CD4-positive, alpha-beta T cell treated with Interleukin-12 subunit alpha and Interleukin-12 subunit beta, for 1 hour (primary cell): ENCODE measurements around the gene RHCE.
"Not testable (repeated sequence)": the region's sequence is repeated elsewhere in the genome, so short reads cannot be mapped to it uniquely, and the experiment has no call there.

Source experiments
- DNase-seq: peaks from one replicate; pipeline ENCODE4 v3.0.0-alpha.2; 2020

RHCE gene

DNA sequence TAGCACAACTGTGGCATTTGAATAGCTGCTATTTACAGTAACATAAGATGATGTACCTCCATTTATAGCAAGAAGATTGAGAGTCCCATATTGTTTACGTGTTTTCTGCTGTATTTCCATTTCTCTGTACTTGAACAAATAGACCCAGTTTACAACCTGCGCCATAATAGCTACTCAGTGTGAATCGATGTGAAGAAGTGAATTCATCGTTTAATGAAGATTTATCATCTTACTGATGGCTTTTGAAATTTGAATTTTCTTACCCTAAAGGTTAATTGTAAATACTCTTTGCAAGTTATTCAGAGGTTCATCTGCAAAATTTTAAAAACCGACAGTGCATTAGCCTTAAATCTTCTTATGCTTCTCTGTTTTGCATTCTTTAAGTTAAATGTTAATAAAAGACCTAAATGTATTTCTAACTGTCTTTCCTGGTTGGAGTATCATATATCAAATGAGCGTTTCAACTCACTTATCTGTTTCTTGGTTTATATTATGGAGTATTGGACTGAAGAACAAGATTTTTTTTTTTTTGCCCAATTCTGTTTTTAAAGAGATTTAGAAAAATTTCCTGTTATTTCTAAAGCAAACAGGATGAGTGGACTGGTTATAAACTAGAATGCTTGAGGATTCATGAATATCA, 12.2 kb upstream of the RHCE start:
- no peak for DNase-seq

- DNase-seq = no peak
Observed at GRCh38 chr1:25431955-25432719, 11.5 kb upstream of the RHCE start.

DNA sequence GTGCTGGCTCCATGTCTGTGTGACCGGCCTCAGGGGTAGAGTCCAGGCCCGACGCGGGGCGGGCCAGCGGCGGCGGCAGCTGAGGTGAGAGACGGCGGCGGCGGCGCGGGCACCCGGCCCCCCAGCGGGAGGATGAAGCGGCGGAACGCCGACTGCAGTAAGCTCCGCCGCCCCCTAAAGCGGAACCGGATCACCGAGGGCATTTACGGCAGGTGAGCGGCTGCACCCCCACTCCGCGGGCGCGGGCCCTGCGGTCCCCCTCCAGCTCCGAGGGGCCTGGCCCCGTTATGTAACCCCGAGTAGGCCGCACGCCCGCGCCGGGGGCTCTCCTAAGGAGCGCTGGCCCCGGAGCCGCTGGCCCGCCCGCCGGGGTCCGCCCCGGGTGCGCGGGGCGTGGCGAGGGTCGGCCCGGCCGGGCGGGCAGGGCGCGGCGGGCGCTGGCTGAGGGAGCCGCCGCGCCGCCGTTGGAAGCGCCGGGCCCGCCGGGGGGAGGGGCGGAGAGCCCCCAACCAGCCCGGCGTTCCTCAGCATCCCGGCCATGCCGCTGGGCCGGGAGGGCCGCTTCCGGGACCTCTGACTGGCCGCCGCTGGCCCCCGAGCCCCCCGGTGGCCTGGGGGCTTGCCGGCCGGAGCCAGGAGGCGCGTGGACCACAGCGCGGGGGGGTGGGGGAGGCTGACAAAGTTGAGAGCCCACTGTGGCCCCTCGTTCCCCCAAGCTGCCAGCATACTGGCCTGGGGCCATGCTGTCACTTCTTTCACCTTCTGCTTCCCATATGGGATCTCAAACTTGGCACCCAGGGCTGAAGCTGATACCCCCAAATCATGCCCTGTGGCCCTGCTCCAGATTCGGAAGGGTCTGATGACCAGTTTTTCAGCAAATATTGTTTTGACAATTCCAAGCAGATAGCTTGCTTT, 10.6 kb upstream of the RHCE start:
- DNase-seq = no peak

- DNase-seq = peak; percentile 97
Observed at GRCh38 chr1:25430073-25430966, 9.7 kb upstream of the RHCE start, which contains the start of gene MACO1. Gene MACO1, plus strand, starts transcription at chr1:25430897. Its CDS starts 202 bp downstream, at chr1:25431099.

DNA sequence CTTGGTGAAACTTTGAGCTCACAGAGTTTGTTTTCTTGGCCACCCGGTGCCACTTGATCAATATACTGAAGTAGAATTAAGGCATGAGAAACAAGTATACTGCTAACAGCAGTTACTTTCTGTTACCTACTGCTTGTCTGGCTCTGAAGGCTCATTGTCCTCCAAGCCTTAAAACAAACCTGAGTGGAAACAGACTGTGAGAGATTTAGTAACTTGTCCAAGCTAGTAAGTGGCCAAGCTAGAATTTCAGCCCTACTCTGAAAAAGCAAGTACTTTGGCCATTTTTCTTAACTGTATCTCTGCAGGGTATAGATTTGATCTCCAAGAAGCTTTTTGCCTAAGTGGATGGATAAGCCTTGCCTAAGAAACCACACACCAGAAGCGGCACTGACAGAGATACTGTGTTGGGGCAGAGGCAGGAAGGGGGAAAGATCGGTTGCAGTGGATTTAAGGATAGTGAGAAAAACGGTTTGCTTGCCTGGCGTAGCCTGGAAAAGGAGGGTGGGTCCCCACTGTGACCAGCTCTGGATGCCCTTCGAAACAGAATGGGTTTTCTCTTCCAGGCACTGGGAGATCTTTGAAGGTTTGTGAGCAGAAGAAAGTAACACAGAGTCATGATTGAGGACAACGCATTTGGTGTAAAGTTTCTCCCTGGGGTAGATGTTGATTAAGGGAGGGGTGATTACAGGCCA, 8.0 kb upstream of the RHCE start:
- no peak for DNase-seq

DNA sequence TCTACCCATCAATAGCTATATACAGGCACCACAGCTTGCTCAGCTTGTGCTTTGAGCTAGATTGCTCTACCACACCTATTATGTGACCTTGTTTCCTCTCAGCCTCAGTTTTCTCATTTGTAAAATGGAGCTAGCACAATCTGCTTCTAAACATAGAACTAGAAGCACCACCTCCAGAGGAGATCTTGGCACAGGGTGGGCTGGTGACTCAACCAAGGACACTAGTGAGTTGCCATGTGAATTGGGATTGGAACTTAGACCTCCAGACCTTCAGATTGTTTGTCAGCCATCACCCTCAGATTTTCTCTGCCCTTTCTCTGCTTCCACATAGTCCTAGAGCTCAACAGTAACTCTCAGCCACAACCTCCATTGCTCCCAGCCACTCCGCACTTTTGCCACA, 7.1 kb upstream of the RHCE start:
- DNase-seq = no peak

GRCh38 chr1:25425098-25426085, 4.8 kb upstream of the RHCE start:
- no peak for DNase-seq

- DNase-seq = not testable (repeated sequence)
Observed at GRCh38 chr1:25423206-25423605, 2.6 kb upstream of the RHCE start.

DNA sequence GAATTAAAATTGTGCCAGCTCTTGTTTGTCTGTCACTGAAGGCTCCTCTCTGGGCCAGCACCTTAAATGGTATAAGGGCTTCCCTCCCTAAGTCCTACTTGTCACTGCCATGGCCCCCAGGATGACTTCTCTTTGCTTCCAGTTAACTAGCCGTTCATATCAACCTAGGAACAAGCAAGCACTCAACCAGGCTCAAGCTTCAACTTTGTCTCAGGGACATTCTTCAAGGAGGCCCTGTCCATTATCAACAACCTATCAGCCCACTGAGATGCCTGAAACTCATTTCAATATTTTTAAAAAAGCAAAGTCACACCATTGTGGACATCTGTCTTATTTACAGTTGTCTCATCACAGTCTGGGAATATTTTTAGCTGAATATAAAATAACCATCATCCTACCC, 1.3 kb downstream of the RHCE start:
- not testable (repeated sequence) for DNase-seq

DNA sequence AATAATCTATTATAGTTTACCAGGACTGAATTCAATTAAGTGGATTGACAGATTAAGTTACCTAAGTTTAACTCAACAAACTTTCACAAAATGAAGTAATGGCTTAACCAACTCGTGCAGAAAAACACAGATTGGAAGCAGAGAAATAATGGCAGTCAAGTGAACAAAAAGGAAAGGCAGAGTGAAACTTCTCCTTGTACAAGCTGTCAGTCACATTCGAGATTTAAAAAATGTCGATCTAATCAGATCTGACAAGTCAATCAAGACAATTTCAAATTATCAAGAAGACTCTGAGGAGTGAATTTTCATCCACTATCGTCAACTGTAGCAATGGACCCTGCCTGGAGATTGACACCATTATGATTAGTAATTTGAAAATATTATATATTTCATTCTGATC, 3.3 kb downstream of the RHCE start:
- DNase-seq = not testable (repeated sequence)

DNA sequence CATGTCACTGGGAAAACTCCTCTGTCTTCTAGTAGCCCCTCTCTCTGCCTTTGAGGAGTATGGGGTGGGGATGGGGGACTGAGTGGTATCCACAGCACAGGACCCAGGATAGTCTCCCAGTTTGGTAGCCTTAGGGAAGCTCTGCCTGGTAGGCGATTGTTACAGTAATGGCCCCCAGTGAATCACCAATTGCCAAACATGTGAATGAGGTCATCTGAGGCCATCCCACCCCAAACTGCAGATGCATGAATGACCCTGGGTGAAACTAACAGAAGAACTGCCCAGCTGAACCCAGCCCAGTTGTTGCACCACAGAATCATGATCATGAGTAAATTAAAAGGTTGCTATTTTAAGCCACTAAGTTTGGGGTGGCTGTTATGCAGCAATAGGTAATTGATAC, 6.0 kb downstream of the RHCE start:
- not testable (repeated sequence) for DNase-seq

GRCh38 chr1:25414157-25414556, 6.5 kb downstream of the RHCE start:
- DNase-seq = not testable (repeated sequence)

DNA sequence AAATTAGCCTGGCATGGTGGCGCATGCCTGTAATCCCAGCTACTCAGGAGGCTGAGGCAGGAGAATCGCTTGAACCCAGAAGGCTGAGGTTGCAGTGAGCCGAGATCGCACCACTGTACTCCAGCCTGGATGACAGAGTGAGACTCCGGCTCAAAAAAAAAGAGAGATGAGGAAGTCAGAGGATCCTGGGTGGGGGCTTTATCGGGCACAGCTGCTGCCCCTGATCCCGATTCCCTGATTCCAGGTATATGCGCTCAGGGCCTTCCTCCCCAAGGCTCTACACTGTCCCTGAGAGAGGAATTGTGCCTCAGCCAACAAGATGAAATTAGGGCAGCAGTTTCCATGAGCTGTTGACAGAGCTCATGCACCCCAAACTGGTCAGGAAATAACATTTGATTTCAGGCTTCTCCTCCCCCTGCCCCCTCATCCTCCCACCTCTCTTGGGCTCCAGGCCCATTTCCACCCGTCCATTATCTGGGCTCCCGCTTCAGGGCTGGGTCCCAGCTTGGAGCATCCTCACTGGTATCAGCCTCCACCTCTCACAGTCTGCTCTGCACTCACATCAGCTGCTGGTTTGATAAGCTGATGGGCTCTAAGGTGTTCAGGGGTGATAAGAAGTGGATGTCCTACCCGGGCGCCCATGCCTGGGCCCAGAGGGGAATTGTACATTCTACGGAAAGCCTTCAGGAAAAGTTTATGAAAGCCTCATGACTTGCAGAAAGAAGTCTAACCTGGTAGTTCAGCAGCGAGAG, 7.6 kb downstream of the RHCE start:
- DNase-seq = not testable (repeated sequence)

DNA sequence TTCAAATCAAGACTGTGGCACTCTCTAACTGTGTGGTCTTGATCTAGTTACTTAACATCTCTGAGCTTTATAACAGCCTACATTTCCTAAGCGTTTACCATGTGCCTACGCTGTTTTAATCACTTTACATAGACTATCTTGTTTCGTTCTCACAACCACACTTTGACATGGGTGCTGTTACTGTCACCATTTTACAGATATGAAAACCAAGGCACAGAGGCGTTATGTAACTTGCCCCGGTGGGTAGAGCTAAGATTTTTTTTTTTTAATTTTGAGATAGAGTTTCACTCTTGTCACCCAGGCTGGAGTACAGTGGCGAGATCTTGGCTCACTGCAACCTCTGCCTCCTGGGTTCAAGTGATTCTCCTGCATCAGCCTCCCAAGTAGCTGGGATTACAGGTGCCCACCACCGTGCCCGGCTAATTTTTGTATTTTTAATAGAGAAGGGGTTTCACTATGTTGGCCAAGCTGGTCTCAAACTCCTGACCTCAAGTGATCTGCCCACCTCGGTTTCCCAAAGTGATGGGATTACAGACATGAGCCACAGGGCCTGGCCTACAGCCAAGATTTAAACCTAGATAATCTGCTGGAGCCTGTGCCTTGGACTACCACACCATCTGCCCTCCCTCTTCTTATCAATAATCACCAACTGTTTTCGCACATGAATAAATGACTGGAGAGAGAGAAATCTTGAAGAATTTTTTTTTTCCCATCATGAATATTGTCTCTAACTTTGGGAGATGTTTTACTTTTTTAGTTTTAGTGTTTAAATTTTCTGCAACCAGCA, 10.8 kb downstream of the RHCE start:
- DNase-seq = not testable (repeated sequence)

DNA sequence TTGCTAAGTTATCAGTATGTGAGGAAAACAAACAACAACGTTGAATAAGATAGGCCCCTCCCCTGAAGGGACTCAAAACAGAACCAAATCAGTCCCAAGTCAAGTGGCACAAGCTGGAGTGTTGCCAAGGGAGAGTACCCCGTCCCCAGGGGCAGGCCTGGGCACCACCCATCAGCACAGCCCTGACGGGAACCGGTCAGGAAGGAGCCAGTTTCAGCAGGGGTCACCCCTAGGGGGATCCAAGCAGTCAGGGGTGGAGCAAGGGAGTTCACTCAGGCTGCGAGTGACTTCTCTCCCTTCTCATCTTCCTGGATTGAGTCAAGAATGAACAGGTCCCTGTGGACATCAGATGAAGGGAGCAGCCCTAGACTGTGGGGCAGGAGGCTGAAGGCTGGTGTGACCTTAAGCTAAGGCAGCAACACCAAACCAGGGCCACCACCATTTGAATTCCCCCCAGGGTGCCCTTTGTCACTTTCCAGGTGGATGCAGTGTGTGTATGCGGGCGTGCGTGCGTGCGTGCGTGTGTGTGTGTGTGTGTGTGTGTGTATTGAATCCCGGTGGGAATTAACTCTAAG, 14.8 kb downstream of the RHCE start:
- DNase-seq = not testable (repeated sequence)

GRCh38 chr1:25402947-25403803, 17.4 kb downstream of the RHCE start:
- DNase-seq = peak; percentile 16

GRCh38 chr1:25398079-25398478, 22.5 kb downstream of the RHCE start:
- DNase-seq = not testable (repeated sequence)
